Loucy (cell line): ENCODE results near the gene ARID3B.

ENCODE experiments used
- H2AFZ ChIP-seq: fragments of 200-600 bp; sonication (generic); 2 replicates; pipeline ENCODE4 v1.6.0; 2016; ENCODE audit warnings: antibody characterized with exemption, mild to moderate bottlenecking, low read length, moderate library complexity
- H3F3A ChIP-seq: fragments of 200-600 bp; 2 replicates; pipeline ENCODE4 v1.6.0; 2016; ENCODE audit warnings: antibody characterized with exemption, low read depth, mild to moderate bottlenecking
- H3K27me3 ChIP-seq: fragments of 200-600 bp; sonication (generic); 2 replicates; pipeline ENCODE4 v1.6.1; 2014; ENCODE audit warnings: low read length, mild to moderate bottlenecking; ENCODE audit not compliant: insufficient read depth, poor library complexity, severe bottlenecking
- H3K36me3 ChIP-seq: fragments of 200-600 bp; sonication (generic); 2 replicates; pipeline ENCODE4 v1.6.1; 2016; ENCODE audit warnings: low read length; ENCODE audit not compliant: insufficient read depth
- H3K4me1 ChIP-seq: fragments of 200-600 bp; sonication (generic); 2 replicates; pipeline ENCODE4 v1.5.1; 2014; ENCODE audit warnings: low read length, mild to moderate bottlenecking; ENCODE audit not compliant: insufficient read depth, poor library complexity, severe bottlenecking
- H3K4me2 ChIP-seq: fragments of 200-600 bp; sonication (generic); 2 replicates; pipeline ENCODE4 v1.6.0; 2014; ENCODE audit warnings: antibody characterized with exemption, low read length, low read depth, mild to moderate bottlenecking; ENCODE audit not compliant: poor library complexity, severe bottlenecking
- H3K4me3 ChIP-seq: fragments of 200-600 bp; sonication (generic); 2 replicates; pipeline ENCODE4 v1.5.1; 2014; ENCODE audit warnings: low read length, mild to moderate bottlenecking, mixed read lengths; ENCODE audit not compliant: poor library complexity, severe bottlenecking
- H3K79me2 ChIP-seq: fragments of 200-600 bp; sonication (generic); 2 replicates; pipeline ENCODE4 v1.6.1; 2014; ENCODE audit warnings: low read length; ENCODE audit not compliant: insufficient read depth
- H3K9ac ChIP-seq: fragments of 200-600 bp; sonication (generic); 2 replicates; pipeline ENCODE4 v1.6.0; 2014; ENCODE audit warnings: mild to moderate bottlenecking, low read depth, low read length, moderate library complexity; ENCODE audit not compliant: poor library complexity, severe bottlenecking
- H3K9me2 ChIP-seq: fragments of 200-600 bp; sonication (generic); replicated peaks from 2 replicates; pipeline ENCODE4 v1.6.1; 2016; ENCODE audit warnings: low read depth, low read length, mixed read lengths
- H3K9me3 ChIP-seq: fragments of 200-600 bp; sonication (generic); 2 replicates; pipeline ENCODE4 v1.6.1; 2014; ENCODE audit warnings: mild to moderate bottlenecking, antibody characterized with exemption, low read length, low read depth; ENCODE audit not compliant: insufficient read depth
- H4K20me1 ChIP-seq: fragments of 200-600 bp; sonication (generic); 2 replicates; pipeline ENCODE4 v1.6.0; 2014; ENCODE audit warnings: antibody characterized with exemption, low read length, mild to moderate bottlenecking; ENCODE audit not compliant: insufficient read depth, poor library complexity, severe bottlenecking
- CTCF ChIP-seq: fragments of 200-600 bp; sonication (generic); conservative IDR thresholded peaks from 2 replicates; pipeline ENCODE4 v1.5.1; 2014; ENCODE audit warnings: mild to moderate bottlenecking, antibody characterized with exemption, low read length
- EZH2phosphoT487 ChIP-seq: fragments of 200-600 bp; IDR thresholded peaks from 2 replicates; pipeline ENCODE4 v1.6.1; 2018; ENCODE audit warnings: antibody characterized with exemption, mild to moderate bottlenecking, moderate library complexity, borderline replicate concordance

ARID3B gene

DNA sequence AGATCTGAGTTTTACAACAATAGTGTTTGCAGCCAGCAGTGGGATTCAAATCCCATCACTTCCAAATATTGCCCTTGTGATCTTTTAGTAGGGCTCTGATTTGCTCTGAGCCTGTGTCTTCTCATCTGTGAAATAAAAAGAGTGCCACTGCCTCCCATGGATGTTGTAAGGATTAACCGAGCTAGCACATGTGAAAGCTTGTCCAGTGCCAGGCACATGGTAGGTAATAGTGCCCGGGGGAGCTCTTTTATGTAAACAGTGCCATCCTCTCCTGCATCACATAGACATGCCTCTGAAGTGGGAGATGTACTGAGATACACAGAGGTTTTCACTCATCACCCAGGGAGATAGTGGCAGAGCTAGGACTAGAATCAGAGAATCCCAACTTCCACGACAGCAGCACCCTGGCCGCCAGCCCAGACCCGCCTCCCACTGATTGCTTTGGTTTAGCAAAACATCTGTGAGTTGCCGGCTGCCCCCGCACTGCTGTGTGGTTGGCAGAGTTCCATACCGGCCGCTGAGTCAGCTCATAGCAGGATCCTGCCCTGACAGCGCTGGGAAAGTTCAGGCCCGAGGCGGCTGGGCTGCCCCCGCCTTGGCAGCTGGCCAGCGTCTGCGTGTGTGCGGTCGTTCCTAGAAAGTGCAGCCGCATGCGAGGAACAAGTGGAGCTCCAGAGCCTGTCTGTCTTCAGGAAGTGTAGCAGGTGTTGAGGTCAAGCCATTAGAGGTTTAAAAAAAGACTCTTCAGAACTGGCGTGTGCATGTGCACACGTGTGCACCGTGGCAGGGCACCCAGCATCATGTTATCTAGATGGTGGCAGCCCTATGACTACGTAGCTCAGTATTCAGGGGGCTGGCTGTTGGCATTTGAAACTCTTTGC lies 5.0 kb downstream of the ARID3B start:
- Histone ChIP-seq H3K4me1 (peaks cover 36% of the 10 kb centered on the region), H3F3A (peaks cover 19% of the 10 kb centered on the region; the same call in 1 of the 2 replicates), H2AFZ (no peak overlapping the region), H3K4me3 (peak overlapping the region; percentile 64), H3K9me3 (no peaks in the 10 kb centered on the region), H3K79me2 (peaks cover 21% of the 10 kb centered on the region), H3K27me3 (no peaks in the 10 kb centered on the region), H3K9me2 (no peaks in the 10 kb centered on the region), H3K36me3 (no peaks in the 10 kb centered on the region; the same call in 1 of the 2 replicates), H4K20me1 (peaks cover 49% of the 10 kb centered on the region), H3K9ac (no peak overlapping the region), H3K4me2 (peak overlapping the region; percentile 77)
- TF ChIP-seq EZH2phosphoT487 = no peak
- no peak for TF ChIP-seq CTCF

- Histone ChIP-seq H3F3A (peaks cover 13% of the 10 kb centered on the region; the same call in 1 of the 2 replicates), H3K9me3 (no peaks in the 10 kb centered on the region), H3K4me1 (peaks cover 24% of the 10 kb centered on the region), H3K9ac (no peak overlapping the region), H3K36me3 (peaks cover 8% of the 10 kb centered on the region; the same call in 1 of the 2 replicates), H2AFZ (no peak overlapping the region), H3K27me3 (no peaks in the 10 kb centered on the region), H3K79me2 (peaks cover 17% of the 10 kb centered on the region), H3K4me2 (peak overlapping the region; percentile 40), H4K20me1 (peaks cover 45% of the 10 kb centered on the region), H3K9me2 (no peaks in the 10 kb centered on the region), H3K4me3 (peak overlapping the region; percentile 12)
- no peak for TF ChIP-seq EZH2phosphoT487
Measured at GRCh38 chr15:74547616-74548015, 6.6 kb downstream of the ARID3B start.

GRCh38 chr15:74548241-74548640 lies 7.2 kb downstream of the ARID3B start:
- Histone ChIP-seq H3K36me3 (peaks cover 10% of the 10 kb centered on the region; the same call in 1 of the 2 replicates), H3K9ac (no peak overlapping the region)

More at GRCh38 chr15:74548241-74548640, 7.2 kb downstream of the ARID3B start:
- H3K79me2 ChIP-seq = peaks cover 15% of the 10 kb centered on the region
- H3K9me3 ChIP-seq = no peaks in the 10 kb centered on the region
- H3K9me2 ChIP-seq = no peaks in the 10 kb centered on the region
- TF ChIP-seq EZH2phosphoT487 (no peak), CTCF (no peak)
- H3K4me3 ChIP-seq = peak overlapping the region; percentile 12
- peaks cover 18% of the 10 kb centered on the region for H3K4me1 ChIP-seq
- H3F3A ChIP-seq = peaks cover 6% of the 10 kb centered on the region; the same call in 1 of the 2 replicates
- no peaks in the 10 kb centered on the region for H3K27me3 ChIP-seq
- no peak overlapping the region for H2AFZ ChIP-seq
- H3K4me2 ChIP-seq = peak overlapping the region; percentile 40
- peaks cover 45% of the 10 kb centered on the region for H4K20me1 ChIP-seq
